HG02938 (cell line): Measurements from ENCODE around the gene CNTNAP1.

Experiments used
- ATAC-seq: cut with Tn5 transposase; IDR thresholded peaks from one replicate; pipeline ENCODE4 v1.9.1; 2021; ENCODE audit warnings: mild to moderate bottlenecking, moderate library complexity; ENCODE audit not compliant: unreplicated experiment

The CNTNAP1 gene

GRCh38 chr17:42683407-42684034 is 1.2 kb downstream of the CNTNAP1 start:
- no peak for ATAC-seq

- ATAC-seq, result no peak
Observed at GRCh38 chr17:42684929-42685556, 2.7 kb downstream of the CNTNAP1 start.

GRCh38 chr17:42685831-42686230 is 3.5 kb downstream of the CNTNAP1 start:
- ATAC-seq, result no peak

DNA sequence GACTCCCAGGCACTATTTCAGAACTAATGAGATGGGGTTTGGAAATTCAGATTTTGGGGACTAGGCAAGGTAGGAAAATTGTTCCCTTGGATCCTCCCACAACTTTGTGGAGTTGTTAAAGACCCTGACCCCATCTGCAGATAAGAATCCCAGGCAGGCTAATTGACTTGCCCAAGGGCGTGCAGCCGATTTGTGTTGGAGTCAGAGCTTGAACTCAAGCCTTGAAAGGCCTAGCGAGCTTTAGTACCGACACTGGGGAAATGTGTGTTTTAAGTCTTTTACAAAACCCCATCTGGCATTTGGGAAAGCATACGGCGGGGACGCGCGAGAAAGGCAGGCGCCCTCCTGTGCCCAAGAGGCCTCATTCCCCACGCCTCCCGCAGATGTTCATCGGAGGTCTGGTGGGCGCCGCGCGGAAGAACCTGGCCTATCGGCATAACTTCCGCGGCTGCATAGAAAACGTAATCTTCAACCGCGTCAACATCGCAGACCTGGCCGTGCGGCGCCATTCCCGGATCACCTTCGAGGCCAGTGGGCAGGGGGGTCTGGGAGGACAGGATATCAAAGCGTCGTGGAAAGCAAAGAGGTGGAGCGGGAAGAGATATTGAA is 4.3 kb downstream of the CNTNAP1 start:
- no peak for ATAC-seq

- ATAC-seq, result no peak
Observed at GRCh38 chr17:42687707-42688320, 5.5 kb downstream of the CNTNAP1 start.

DNA sequence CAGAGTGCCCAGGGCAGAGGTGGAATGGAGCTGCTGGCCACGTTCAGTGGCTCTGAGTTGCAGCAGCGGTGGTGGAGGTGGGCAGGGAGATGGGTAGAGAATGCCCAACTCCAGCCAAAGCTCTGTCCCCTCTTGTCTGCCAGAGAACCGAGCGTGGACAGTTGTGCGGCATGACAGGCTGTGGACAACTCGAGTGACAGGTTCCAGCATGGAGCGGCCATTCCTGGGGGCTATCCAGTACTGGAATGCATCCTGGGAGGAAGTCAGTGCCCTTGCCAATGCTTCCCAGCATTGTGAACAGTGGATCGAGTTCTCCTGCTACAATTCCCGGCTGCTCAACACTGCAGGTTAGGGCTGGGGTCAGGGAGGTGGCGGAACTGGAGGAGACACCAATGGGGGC is 8.3 kb downstream of the CNTNAP1 start:
- no peak for ATAC-seq

GRCh38 chr17:42691021-42691545 is 8.8 kb downstream of the CNTNAP1 start:
- no peak for ATAC-seq

DNA sequence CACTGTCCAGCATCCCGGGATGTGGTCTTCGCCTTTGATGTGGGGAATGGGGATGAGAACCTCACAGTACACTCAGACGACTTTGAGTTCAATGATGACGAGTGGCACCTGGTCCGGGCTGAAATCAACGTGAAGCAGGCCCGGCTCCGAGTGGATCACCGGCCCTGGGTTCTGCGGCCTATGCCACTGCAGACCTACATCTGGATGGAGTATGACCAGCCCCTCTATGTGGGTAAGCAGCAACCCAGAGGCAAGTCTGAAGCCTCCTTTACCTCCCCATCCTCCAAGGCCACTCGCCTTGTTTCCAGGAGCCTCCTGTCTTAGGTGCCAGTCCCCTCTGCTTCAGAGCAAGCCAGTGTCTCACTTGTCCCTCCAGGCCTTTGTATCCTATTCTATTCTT is 10.2 kb downstream of the CNTNAP1 start:
- ATAC-seq, result no peak

GRCh38 chr17:42694524-42694923 is 12.2 kb downstream of the CNTNAP1 start:
- ATAC-seq, result no peak

DNA sequence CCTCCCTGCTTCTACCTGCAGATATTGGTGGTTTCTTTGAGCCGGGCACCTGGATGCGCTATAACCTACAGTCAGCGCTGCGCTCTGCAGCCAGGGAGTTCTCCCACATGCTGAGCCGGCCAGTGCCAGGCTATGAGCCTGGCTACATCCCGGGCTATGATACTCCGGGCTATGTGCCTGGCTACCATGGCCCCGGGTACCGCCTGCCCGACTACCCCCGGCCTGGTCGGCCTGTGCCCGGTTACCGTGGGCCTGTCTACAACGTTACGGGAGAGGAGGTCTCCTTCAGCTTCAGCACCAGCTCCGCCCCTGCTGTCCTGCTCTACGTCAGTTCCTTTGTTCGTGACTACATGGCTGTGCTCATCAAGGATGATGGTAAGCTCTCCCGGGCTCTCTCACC is 13.2 kb downstream of the CNTNAP1 start:
- no peak for ATAC-seq

- ATAC-seq, result no peak
Observed at GRCh38 chr17:42697108-42697811, 14.9 kb downstream of the CNTNAP1 start.

DNA sequence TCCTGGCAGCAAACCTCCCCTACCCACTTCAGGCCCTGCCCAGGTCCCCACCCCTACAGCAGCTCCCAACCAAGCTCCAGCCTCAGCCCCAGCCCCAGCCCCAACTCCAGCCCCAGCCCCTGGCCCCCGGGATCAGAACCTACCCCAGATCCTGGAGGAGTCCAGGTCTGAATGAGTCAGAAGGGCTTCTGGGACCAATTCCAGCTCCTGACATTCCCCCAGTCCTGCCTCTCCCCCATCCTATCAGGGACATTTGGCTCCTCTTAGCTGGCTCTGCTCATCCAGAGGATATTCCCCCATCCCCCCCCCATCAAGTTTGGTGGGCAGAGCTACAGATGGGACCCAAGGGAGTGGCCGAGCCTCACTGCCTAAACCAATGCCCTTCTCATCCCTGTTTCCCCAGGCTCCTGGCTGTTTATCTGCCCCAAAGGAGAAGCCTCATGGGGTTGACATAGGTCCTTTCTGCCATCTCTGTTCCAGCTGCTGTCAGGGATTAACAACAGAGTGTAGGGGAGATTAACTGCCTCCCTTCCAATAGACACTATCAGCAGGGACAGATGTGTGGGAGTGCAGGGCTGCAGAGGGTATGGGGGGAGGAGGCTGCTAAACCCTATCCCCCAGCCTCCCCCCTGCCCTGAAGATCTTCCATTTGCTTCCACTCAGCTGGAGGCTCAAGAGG is 16.5 kb downstream of the CNTNAP1 start:
- no peak for ATAC-seq

GRCh38 chr17:42699415-42699740 is 17.0 kb downstream of the CNTNAP1 start:
- ATAC-seq, result no peak

DNA sequence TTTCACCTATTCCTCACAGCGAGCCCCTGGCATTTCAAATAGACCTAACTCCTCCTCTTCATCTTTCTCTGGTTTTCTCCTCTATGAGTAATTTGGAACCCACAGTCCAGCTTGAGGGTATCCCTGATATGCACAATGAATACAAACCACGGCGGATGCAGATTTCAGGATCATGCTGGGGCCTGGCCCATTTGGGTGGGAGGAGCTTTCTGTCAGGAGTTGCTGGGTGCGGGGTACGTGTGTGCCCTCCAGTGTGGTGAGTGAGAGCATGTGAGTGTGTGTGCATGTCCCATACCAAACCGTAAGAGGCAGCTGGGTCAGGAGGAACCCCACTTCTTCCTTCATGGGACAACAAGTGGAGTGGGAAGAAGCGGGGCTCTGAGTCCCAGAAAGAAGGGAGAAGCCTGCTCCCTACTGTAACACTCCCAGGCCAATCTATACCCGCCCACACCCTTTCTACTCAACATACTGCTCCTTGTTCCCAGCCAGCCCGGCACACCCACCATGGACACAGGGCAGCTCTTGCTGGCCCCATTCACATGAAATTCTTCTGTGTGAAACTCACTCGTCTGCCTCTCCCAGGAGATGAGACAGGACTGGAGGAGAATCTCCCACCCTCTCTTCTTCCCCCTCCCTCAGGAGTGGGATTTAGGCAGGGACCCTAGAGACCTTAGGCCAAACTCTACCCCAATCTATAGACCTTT is 18.4 kb downstream of the CNTNAP1 start:
- ATAC-seq, result no peak

DNA sequence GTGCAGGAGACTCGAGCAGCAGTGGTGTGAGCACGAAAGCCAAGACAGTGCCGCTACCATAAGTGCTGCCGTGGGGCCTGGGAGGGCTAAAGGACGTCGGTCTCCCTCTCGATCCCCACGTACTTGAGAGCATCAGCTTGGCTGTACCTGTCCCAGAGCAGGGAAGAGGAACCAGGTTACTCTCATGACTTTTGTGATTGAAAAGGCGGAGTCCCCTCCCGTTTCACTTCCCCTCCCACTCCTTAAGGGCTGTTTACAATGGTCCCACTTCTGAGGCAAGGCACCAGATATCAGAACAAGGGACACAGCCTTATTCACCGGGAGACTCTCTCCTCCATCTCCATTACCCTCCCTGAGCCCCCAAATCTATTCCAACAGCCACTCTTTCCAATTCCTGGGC is 20.1 kb downstream of the CNTNAP1 start:
- no peak for ATAC-seq

DNA sequence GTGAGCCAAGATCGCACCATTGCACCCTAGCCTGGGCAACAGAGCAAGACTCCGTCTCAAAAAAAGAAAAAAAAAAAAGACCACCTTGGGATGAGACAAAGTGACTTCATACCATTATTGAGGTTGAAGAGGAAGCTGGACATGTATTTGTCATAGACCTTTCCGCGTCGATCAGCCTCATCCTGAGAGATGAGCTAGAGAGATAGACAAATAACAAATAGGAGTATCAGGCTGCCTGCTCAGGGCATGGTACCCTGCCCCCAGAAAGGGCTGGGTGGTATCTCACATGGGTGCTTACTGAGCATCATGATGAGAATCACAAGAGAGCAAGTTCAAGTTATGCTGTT is 22.1 kb downstream of the CNTNAP1 start:
- peak; percentile 21 for ATAC-seq

- ATAC-seq, result peak; percentile 70
Observed at GRCh38 chr17:42704837-42705494, 22.6 kb downstream of the CNTNAP1 start.

DNA sequence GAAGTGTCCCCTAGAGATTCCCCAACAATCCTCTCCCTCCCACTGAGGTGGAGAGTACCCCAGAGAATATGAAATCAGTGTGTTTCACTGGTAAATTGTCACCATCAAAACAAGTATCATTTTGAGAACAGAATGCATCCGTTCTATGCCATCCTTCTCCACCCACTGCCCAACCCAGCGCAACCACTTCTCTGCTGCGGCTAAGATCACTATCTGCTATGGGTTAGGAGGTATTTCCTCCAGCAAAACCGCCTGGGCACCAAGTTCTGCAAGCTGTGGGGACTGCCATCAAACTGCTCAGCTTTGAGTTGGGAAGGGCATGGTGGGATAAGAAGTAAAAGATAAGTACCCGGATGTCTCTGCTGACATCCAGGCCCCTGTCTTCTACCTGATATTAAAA is 24.4 kb downstream of the CNTNAP1 start:
- no peak for ATAC-seq

DNA sequence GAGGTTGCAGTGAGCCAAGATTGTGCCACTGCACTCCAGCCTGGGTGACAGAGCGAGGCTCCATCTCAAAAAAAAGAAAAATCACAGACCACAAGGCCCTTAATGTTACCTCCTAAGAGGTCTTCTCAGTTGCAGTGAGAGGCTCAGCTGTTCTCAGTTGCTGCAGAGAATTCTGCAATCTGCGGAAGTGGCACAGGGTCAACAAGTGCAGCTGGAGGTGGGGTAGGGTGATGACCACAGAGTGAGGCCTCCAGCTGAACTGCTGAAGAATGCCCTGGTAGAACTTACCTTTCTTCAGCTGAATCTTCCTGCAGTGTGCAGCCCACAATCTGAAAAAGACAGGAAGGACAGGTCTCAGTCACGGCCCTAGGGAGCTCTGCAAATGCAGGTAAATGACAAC is 26.3 kb downstream of the CNTNAP1 start:
- no peak for ATAC-seq

DNA sequence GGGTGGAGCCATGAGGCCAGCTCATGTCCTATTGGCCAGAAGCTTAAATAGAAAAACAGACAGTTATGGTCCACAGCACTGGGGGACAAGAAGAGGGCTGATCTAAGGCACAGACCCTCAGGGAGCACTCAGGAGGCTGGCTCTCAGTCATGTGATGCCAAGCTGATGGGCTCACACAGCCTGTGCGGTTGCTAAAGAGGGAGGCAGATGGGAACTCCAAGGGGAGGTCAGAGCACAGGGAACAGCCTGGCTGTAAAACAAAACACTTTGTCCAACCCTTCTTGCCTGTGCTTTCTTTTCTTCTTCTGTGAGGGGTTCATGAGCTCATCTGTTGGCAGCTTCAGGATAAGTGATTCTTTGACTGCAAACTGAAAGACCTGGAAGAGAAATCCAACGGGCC is 27.2 kb downstream of the CNTNAP1 start:
- ATAC-seq, result no peak
